ENCODE results near the gene TRIM16.
"Not testable (repeated sequence)": the region's sequence is repeated elsewhere in the genome, so short reads cannot be mapped to it uniquely, and the experiment has no call there.

GRCh38 chr17:15704813-15705212 is 20.7 kb upstream of the TRIM16 start:
- TF ChIP-seq CTCF, POLR2AphosphoS5 (IDR thresholded peaks at IDR 0.05): not testable (repeated sequence)

All from breast epithelium (tissue), 3 donors.